Muscle of leg (tissue), 11 donors: ENCODE results near the gene RAI14. TPM values are rescaled to one million over a fixed set of nuclear protein-coding genes. Genes with fewer than 3 reads are reported as not detected.
"Not testable (repeated sequence)": the region's sequence is repeated elsewhere in the genome, so short reads cannot be mapped to it uniquely, and the experiment has no call there.

Source experiments
- DNase-seq: peaks from one replicate; pipeline ENCODE4 v3.0.0; 2013
- H3K27ac ChIP-seq: one replicate; pipeline ENCODE4 v1.5.1; 2013; ENCODE audit warnings: mild to moderate bottlenecking, low read length, control low read depth
- H3K27me3 ChIP-seq: one replicate; pipeline ENCODE4 v1.6.1; 2013; ENCODE audit warnings: low read length; ENCODE audit not compliant: control insufficient read depth, insufficient read depth
- H3K36me3 ChIP-seq: one replicate; pipeline ENCODE4 v1.6.1; 2013; ENCODE audit warnings: low read length; ENCODE audit not compliant: control insufficient read depth, insufficient read depth
- H3K4me1 ChIP-seq: one replicate; pipeline ENCODE4 v1.6.1; 2013; ENCODE audit warnings: low read length; ENCODE audit not compliant: control insufficient read depth, insufficient read depth
- H3K4me3 ChIP-seq: one replicate; pipeline ENCODE4 v1.5.1; 2013; ENCODE audit warnings: low read length, control low read depth
- H3K9me3 ChIP-seq: replicated peaks from 2 replicates; pipeline ENCODE4 v1.6.1; 2013; ENCODE audit warnings: low read depth, low read length; ENCODE audit not compliant: control insufficient read depth
- WGBS: methylation state at CpG from one replicate; pipeline ENCODE4 v1.1.5; 2013; ENCODE audit warnings: missing lambda C conversion rate; ENCODE audit not compliant: insufficient coverage; 5-methylcytosine and 5-hydroxymethylcytosine counted together
- polyA plus RNA-seq, 8 donors: library from polyadenylated mRNA; unstranded; fragments of 120-200 nt; gene quantifications; one replicate each; pipeline versions ENCODE4 v1.2.1 to v1.2.3, GENCODE V29; 2013; ENCODE audit warnings: inconsistent platforms in 1 of 8, low replicate concordance in 1 of 8; ENCODE audit not compliant: insufficient read length in 8 of 8, insufficient read depth in 1 of 8
- total RNA-seq: library from RNA; stranded (reverse); fragments of 120-200 nt; gene quantifications from one replicate; pipeline ENCODE4 v1.2.4, GENCODE V29; 2013

RAI14 gene
- total and polyA plus RNA-seq, 9 donors = 15.7 to 40.4 (median 24.3) TPM

DNA sequence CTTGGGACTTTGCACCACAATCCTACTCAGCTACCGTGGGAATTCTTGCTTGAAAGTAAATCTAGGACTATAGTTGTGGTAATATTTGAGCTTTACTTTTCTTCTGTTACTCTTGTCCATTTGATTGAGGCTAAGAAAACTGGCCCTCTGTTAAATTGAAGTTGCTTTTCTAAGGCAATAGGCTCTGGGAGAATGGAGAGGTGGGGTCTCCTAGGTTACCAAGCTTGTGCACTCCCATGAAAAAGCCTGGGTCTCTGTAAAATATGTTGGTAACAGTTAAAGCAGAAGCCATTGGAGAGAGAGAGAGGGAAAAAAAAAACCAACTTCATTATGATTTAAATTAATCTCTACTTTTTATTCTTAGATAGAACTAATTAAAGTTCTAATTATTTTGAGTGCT lies 68.6 kb downstream of the RAI14 start:
- Histone ChIP-seq H3K36me3 (no peaks in the 10 kb centered on the region), H3K9me3 (no peaks in the 10 kb centered on the region), H3K27ac (no peak overlapping the region), H3K27me3 (no peaks in the 10 kb centered on the region), H3K4me3 (no peak overlapping the region), H3K4me1 (no peaks in the 10 kb centered on the region)
- no CpG with 5 or more reads among the region's 1 CpG for WGBS
- no peak for DNase-seq

DNA sequence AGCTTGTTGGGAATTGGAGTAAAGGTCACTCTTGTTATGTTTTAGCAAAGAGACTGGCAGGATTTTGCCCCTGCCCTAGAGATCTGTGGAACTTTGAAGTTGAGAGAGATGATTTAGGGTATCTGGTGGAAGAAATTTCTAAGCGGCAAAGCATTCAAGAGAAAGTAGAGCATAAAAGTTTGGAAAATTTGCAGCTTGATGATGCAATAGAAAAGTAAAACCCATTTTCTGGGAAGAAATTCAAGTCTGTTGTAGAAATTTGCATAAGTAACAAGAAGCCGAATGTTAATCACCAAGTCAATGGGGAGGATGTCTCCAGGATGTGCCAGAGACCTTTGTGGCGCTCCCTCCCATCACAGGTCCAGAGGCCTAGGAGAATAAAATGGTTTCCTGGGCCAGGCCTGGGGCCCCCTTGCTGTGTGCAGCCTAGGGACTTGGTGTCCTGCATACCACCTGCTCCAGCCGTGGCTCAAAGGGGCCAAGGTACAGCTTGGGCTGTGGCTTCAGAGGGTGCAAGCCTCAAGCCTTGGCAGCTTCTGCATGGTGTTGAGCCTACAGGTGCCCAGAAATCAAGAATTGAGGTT lies 71.1 kb downstream of the RAI14 start:
- not testable (repeated sequence) for H3K4me3 ChIP-seq, H3K27ac ChIP-seq, H3K27me3 ChIP-seq, H3K9me3 ChIP-seq, H3K36me3 ChIP-seq, H3K4me1 ChIP-seq, DNase-seq
- WGBS = 96% methylated on average over 4 of the region's 4 CpGs

DNA sequence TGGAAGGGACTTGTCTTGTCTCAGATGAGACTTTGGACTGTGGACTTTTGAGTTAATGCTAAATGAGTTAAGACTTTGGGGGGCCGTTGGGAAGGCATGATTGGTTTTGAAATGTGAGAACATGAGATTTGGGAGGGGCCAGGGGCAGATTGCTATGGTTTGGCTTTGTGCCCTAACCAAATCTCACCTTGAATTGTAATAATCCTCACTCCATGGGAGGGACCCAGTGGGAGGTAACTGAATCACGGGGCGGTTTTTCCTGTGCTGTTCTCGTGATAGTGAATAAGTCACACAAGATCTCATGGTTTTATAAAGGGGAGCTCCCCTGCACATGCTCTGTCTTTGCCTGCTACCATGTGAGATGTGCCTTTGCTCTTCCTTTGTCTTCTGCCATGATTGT lies 72.1 kb downstream of the RAI14 start:
- WGBS = no CpG with 5 or more reads among the region's 4 CpGs
- no peaks in the 10 kb centered on the region for H3K9me3 ChIP-seq
- no peak for DNase-seq
- no peaks in the 10 kb centered on the region for H3K36me3 ChIP-seq
- H3K4me3 ChIP-seq = no peak overlapping the region
- H3K27ac ChIP-seq = no peak overlapping the region
- no peaks in the 10 kb centered on the region for H3K4me1 ChIP-seq
- no peaks in the 10 kb centered on the region for H3K27me3 ChIP-seq

DNA sequence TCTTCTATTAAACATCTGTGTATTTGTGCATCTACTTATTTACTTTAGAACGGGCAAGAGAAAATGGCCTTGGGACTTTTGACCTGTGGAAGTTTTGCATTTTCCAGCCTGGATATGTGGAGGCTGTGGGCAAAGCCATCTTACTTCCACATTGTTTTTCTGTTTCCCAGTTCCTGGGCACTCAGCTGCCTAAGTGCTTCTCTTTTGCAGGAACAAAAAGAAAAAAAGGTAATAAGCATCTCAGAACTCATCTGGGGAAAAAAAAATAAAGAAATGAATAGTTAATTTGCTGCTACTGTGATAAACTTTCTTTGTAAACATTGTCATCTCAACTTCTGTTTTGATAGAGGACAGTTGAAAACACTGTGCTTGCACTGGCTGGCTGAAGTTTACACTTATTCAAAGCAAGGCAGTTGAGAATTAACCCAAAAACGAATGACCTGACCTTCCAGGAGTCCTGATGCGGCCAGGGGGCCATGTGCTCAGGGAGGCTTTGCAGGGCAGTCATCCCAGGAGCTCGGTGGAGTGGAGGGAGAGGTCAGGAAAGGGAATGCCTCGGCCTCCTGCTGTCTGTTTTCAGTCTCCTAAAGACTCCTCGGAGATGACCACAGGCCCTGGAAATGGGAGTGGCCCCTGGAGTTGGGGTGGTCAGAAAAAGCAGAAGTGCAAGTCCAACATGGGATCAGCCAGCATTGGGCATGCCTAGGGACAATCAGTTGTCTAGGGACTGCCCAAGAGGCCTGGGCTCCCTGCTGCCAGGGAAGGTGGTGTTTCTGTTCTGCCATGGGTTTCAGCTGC lies 75.5 kb downstream of the RAI14 start:
- WGBS = 50% methylated on average over 5 of the region's 6 CpGs
- no peak overlapping the region for H3K4me3 ChIP-seq
- no peaks in the 10 kb centered on the region for H3K9me3 ChIP-seq
- H3K4me1 ChIP-seq = no peaks in the 10 kb centered on the region
- no peak for DNase-seq
- H3K27me3 ChIP-seq = no peaks in the 10 kb centered on the region
- H3K27ac ChIP-seq = no peak overlapping the region
- peaks cover 2% of the 10 kb centered on the region for H3K36me3 ChIP-seq

DNA sequence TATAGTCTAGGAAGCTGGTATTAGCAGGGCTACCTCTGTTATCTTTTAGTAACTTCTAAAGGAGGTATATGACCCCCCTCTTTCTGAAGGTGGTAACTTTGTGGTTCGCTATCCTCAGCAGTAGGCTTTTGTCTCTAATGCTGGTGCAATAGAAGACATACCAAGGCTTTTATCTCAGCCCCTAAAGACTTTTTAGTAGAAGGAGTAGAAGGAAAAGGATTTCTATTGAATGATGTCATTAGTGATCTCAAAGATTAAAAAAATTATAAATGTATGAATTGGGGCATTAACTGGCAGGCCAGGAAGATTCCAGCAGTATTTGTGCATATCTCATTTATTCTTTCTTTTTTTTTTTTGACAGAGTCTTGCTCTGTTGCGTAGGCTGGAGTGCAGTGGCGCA lies 78.2 kb downstream of the RAI14 start:
- H3K27me3 ChIP-seq = no peaks in the 10 kb centered on the region
- no peak for DNase-seq
- H3K4me1 ChIP-seq = peaks cover 4% of the 10 kb centered on the region
- WGBS = 96% methylated on average over 2 of the region's 3 CpGs
- no peak overlapping the region for H3K27ac ChIP-seq
- peaks cover 2% of the 10 kb centered on the region for H3K36me3 ChIP-seq
- H3K9me3 ChIP-seq = no peaks in the 10 kb centered on the region
- H3K4me3 ChIP-seq = no peak overlapping the region

DNA sequence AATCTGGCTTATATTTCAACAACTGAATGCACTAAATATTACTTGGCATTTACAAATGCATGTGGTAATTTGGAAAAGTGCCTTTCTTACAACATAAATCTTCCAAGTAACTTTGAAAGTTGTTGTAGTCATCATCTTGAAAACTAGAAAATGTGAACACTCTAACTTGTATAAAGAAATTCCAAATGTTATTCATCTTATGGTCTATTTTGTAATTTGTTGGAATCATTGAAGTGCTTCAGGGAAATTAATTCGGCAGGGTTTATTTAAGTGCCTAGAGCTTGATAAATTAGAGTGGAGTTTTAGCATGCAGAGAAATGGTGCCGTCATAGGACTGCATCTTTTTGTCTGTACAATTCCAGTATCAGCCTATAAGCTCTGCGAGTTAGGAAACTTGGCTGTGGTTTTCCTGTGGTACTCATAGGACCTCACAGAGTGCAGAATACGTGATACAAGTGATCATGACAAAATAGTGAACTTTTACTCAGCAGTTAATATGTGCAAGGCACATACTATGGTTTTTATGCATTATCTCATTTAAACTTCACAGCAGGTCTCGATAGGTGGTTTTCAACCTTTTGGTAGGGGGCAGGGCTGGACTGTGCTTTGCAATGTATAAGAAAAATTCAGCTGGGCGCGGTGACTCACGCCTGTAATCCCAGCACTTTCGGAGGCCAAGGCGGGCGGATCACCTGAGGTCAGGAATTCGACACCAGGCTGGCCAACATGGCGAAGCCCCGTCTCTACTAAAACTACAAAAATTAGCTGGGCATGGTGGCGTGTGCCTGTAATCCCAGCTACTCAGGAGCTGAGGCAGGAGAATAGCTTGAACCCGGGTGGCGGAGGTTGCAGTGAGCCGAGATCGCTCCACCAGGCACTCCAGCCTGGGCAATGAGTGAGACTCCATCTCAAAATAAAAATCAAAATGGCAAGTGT lies 79.6 kb downstream of the RAI14 start:
- WGBS = 76% methylated on average over 13 of the region's 19 CpGs
- H3K27ac ChIP-seq = no peak overlapping the region
- H3K27me3 ChIP-seq = no peaks in the 10 kb centered on the region
- H3K4me3 ChIP-seq = no peak overlapping the region
- H3K4me1 ChIP-seq = peaks cover 10% of the 10 kb centered on the region
- H3K36me3 ChIP-seq = peaks cover 2% of the 10 kb centered on the region
- H3K9me3 ChIP-seq = no peaks in the 10 kb centered on the region
- peak; percentile 68 for DNase-seq

GRCh38 chr5:34736445-34737115 lies 80.5 kb downstream of the RAI14 start:
- 100% methylated on average over 1 of the region's 3 CpGs for WGBS

GRCh38 chr5:34737731-34738130 lies 81.6 kb downstream of the RAI14 start:
- Histone ChIP-seq H3K4me3 (no peak overlapping the region), H3K36me3 (peaks cover 2% of the 10 kb centered on the region), H3K4me1 (peaks cover 11% of the 10 kb centered on the region), H3K9me3 (no peaks in the 10 kb centered on the region), H3K27me3 (no peaks in the 10 kb centered on the region), H3K27ac (no peak overlapping the region)
- DNase-seq = peak; percentile 35

More at GRCh38 chr5:34736445-34737115, 80.5 kb downstream of the RAI14 start:
- peaks cover 11% of the 10 kb centered on the region for H3K4me1 ChIP-seq
- H3K27me3 ChIP-seq = no peaks in the 10 kb centered on the region
- no peaks in the 10 kb centered on the region for H3K9me3 ChIP-seq
- no peak overlapping the region for H3K27ac ChIP-seq
- no peak overlapping the region for H3K4me3 ChIP-seq
- DNase-seq = no peak
- H3K36me3 ChIP-seq = peaks cover 2% of the 10 kb centered on the region

DNA sequence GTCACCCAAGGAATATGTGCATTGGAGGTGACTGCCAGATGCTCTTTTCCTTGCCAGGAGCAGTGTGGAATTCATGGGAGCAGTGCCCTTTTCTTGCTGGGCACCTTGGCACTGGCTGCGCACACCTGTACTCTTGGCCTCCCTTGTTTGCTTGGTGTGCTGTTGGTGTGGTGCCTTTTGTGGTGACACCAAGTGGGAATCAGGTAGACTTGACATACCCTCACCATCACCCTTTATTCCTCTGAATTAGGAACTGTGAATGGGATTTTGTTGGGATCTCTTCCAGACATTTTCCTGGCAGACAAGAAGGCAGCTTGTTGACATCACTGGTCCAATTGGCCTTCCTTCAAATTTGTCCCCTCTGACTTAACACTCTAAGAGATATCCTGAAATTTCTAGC lies 82.3 kb downstream of the RAI14 start:
- Histone ChIP-seq H3K9me3 (no peaks in the 10 kb centered on the region), H3K36me3 (peaks cover 2% of the 10 kb centered on the region), H3K4me1 (peaks cover 11% of the 10 kb centered on the region), H3K4me3 (no peak overlapping the region), H3K27ac (no peak overlapping the region), H3K27me3 (no peaks in the 10 kb centered on the region)
- peak; percentile 46 for DNase-seq
- WGBS = no CpG with 5 or more reads among the region's 1 CpG
